Middle frontal gyrus (tissue), 1 donor: ENCODE results near the gene TNFAIP8.

Source experiments
- DNase-seq: peaks from one replicate; pipeline ENCODE4 v3.0.0-alpha.2; 2015; ENCODE audit warnings: low spot score; ENCODE audit errors: extremely low spot score

TNFAIP8 gene

GRCh38 chr5:119355685-119356611 lies at the start of gene TNFAIP8:
TNFAIP8 (plus strand) TSS chr5:119356019; CDS start chr5:119356091, 72 bp downstream.
- no peak for DNase-seq

- no peak for DNase-seq
Observed at GRCh38 chr5:119307170-119307569, 48.6 kb upstream of the TNFAIP8 start.

- DNase-seq, result no peak
Observed at GRCh38 chr5:119309326-119309725, 46.5 kb upstream of the TNFAIP8 start.

DNA sequence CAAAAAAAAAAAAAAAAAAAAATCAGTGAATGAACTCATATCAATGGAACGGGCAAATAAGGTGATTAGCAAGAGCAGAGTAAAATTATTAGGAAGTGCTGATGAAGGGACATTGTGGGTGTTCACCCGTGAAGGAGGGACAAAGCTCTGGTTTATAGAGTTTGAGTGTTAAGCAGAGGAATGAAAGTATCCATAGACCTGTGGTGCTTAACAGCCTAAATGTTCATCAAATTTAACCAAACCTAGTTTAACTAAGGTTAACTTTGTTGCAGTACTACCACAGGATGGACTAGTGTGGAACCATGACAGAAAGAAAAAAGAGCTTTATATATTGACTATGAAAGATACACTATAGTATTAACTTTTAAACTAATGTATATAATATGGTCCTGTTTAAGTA lies 44.1 kb upstream of the TNFAIP8 start:
- DNase-seq, result no peak

- no peak for DNase-seq
Observed at GRCh38 chr5:119312403-119312802, 43.4 kb upstream of the TNFAIP8 start.

GRCh38 chr5:119313197-119313596 lies 42.6 kb upstream of the TNFAIP8 start:
- DNase-seq, result no peak

GRCh38 chr5:119313658-119314605 lies 41.9 kb upstream of the TNFAIP8 start:
- DNase-seq, result no peak

GRCh38 chr5:119315516-119315949 lies 40.3 kb upstream of the TNFAIP8 start:
- no peak for DNase-seq

DNA sequence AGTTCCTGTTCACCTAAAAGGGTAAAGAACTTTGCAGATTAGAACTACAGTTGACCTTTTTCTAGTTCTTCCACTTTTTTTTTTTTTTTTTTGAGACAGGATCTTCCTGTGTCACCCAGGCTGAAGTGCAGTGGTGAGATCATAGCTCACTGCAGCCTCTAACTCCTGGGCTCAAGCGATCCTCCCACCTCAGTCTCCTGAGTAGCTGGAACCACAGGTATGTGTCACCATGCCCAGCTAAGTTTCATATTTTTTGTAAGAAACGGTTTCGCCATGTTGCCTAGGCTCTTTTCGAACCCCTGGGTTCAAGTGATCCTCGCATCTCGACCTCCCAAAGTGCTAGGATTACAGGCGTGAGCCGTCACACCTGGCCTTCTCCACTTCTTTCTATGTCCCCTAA lies 39.7 kb upstream of the TNFAIP8 start:
- no peak for DNase-seq

DNA sequence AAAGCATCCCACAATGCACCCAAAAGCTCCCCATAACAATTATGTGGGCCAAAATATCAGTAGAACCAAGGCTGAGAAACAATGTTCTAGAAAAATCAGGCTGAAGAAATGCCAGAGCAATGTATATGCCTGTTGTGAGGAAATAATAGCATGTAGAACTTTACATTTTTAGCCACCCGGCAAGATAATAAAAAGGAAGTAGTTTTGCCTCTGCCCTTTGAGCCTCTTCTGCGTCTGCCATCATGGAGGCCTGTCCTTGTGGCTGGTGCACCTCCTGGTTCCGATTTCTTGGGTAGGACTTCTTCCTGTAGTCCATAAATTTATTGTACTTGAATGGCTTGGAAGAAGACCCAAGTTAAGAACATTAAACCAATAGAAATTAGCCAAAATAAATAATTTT lies 38.9 kb upstream of the TNFAIP8 start:
- DNase-seq, result no peak

DNA sequence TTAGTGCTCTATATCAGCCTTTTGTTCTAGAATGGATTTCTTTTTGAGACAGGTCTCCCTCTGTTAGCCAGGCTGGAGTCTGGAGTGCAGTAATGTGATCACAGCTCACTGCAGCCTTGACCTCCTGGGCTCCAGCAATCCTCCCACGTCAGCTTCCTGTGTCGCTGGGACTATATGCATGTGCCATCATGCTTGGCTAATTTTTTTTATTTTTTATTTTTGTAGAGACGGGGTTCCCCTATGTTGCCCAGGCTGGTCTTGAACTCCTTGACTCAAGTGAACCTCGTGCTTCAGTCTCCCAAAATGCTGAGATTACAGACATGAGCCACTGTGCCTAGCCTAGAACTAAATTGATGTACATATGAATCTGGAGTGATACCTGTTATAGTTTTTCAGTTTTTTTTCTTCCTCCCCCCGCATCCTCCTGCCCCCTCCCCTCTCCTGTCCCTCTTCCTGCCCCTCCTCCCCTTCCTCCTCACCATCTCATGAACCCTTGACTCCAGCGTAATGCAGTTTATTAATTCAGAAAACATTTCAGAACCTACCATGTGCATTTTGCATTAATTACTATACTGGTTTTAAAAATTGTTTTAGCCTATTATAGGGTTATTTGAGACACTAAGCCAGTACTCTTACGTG lies 37.4 kb upstream of the TNFAIP8 start:
- no peak for DNase-seq

DNA sequence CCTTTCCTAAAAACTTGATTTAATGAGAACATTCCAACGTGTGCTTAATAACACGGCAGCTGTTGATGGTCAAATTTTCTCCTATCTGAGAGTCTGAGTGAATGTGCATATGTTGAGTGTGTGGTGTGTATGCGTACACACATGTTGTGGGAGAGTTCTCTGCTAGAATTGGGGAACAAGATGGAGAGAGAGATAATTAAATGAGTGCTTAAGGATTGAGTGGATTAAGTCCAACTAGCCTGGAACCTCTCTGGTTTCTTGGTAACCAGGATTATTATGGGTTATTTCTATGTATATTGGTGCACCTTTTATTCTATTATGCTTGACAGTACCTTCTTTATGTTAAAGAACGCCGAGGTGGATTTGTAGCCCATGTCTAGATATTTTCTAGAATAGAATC lies 36.4 kb upstream of the TNFAIP8 start:
- no peak for DNase-seq

DNA sequence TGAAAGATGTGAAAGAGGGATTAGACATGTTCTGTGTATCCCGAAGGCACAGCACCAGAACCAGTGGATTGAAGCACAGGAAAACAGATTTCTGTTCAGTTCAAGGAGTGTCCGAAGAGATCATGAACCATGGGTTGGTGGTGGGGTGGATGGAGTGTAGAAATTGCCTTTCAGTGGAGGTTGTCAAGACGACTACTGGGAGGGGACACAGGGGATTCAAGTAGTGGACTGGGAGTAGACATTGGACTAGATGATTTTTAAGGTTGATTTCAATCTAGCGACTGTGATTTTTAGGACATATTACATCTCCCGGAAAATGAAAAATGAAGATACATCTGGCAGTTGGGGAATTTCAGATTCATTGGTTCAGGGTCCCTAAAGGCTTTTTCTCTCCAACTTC lies 35.9 kb upstream of the TNFAIP8 start:
- no peak for DNase-seq

DNA sequence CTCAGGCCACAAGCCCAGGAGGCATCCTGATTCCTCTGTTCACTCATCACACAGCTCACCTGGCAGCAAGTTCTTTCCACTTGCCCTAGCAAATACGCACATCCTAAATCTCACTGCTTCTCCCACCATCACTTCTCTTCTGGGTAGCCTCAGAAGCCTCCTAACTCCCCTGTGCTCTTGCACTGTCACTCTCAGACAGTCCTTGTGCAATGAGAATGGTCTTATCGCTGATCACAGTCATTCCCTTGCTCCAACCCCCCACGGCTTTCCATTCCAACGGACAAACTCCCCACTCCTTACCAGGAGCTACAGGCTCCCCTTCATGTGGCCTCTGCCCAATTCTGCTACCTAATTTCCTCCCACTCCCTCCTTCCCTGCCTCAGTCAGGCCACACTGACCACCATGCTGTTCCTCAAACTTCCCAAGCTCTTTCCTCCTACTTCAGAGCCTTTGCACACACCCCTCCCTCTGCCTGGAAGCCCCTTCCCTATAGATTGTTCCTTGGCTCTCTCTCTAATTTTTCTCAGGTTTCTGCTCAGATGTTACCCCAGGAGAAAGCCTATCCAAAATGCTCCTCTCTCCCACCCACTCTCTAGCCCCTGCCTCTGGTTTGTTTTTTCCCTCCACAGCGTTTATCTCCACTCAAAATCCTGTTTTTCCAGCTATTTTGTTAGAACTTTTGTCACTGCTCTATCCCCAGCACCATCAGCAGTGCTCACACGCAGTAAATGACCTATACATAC lies 34.1 kb upstream of the TNFAIP8 start:
- no peak for DNase-seq

GRCh38 chr5:119322312-119322947 lies 33.4 kb upstream of the TNFAIP8 start:
- DNase-seq, result no peak

DNA sequence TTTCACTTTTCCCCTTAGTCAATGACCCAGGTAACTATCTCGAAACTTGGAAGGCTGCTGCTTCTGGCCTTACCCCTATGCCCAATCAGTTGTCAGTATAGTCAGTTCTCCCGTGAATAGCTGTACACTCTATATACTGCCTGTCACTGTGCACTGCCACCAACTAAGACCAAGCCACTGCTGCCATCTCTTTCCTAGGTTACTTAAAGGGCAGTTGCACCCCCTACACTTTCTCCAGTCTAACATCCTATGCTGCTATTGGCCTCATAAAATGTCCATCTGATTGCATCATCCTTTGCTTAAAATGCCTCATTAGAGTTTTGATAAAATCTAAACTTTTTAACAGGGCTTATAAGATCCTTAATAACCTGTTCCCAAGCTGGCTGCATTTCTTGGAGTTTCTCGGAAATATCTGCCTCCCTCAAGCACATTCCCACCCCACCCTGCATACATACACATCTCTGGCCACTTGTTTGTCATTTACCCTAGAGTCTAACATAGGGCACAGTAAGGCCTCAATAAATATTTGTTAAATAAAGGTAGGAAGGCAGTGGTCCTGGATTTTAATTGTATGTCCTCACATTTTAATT lies 32.8 kb upstream of the TNFAIP8 start:
- DNase-seq, result no peak

- DNase-seq, result no peak
Observed at GRCh38 chr5:119323601-119324000, 32.2 kb upstream of the TNFAIP8 start.

- no peak for DNase-seq
Observed at GRCh38 chr5:119324842-119325241, 31.0 kb upstream of the TNFAIP8 start.

DNA sequence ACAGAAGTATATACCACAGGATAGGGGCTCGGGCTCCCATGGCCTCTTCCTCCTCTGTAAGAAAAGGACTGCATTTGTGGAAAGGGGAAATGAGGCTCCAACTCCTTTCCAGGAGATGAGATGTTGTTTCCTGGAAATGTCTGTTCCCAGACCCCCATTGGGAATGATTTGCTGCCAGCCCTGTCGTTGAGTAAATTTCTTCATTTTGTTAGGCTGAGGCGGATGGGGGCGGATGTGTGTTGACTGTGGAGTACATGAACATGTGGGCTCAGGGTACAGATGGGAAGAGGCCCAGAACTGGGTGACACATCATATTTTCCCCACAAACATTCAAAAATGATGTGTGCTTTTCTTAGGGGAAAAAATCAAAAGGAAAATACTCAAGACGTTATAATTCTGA lies 28.8 kb upstream of the TNFAIP8 start:
- no peak for DNase-seq
